H1 (cell line): ENCODE measurements around the gene MXD3. TPM values are rescaled to one million over a fixed set of nuclear protein-coding genes. Genes with fewer than 3 reads are reported as not detected.

Experiments used
- ASH2L ChIP-seq: fragments of 200-600, 300-600 bp; sonication (generic); IDR thresholded peaks from one replicate; pipeline ENCODE4 v1.7.1; 2017; ENCODE audit warnings: low read length
- BRCA1 ChIP-seq: IDR thresholded peaks from 2 replicates; pipeline ENCODE4 v1.6.1; 2012; ENCODE audit warnings: low read depth, low read length, improper control_type of control experiment
- EP300 ChIP-seq, 2 experiments: IDR thresholded peaks; 1 replicate in 1 of 2; 2 replicates in 1 of 2; pipeline ENCODE4 v1.6.1; 2011 to 2012; ENCODE audit warnings: low read depth in 2 of 2, low read length in 2 of 2, mild to moderate bottlenecking in 2 of 2, borderline replicate concordance in 1 of 2, inconsistent platforms in 1 of 2, moderate library complexity in 1 of 2
- KDM1A ChIP-seq: fragments of 200-600, 300-600 bp; sonication (generic); IDR thresholded peaks from 2 replicates; pipeline ENCODE4 v1.7.1; 2016; ENCODE audit warnings: mild to moderate bottlenecking, low read length, borderline replicate concordance
- SIN3A ChIP-seq, 2 experiments: IDR thresholded peaks in 1 of 2; conservative IDR thresholded peaks in 1 of 2; 2 replicates each; pipeline ENCODE4 v1.6.1; 2011 to 2012; ENCODE audit warnings: low read length in 2 of 2, improper control_type of control experiment in 1 of 2, low read depth in 1 of 2, mild to moderate bottlenecking in 1 of 2
- SUZ12 ChIP-seq: fragments of 200-600 bp; sonication (generic); IDR thresholded peaks from 2 replicates; pipeline ENCODE4 v1.6.1; 2012; ENCODE audit warnings: mild to moderate bottlenecking, inconsistent platforms, low read length, moderate library complexity, mixed read lengths
- polyA plus RNA-seq, 7 experiments: library from polyadenylated mRNA; depleted of rRNA in 3 of 7; stranded (reverse) in 5 of 7; unstranded in 2 of 7; fragments of >200 nt in 5 of 7; fragments of 200-250 nt in 2 of 7; gene quantifications; 1 replicate in 5 of 7; 2 replicates in 1 of 7; 4 replicates in 1 of 7; pipeline versions ENCODE4 v1.2.1 to v1.2.3, GENCODE V29; 2011 to 2013; ENCODE audit warnings: missing spikeins in 2 of 7, mixed read lengths in 2 of 7
- total RNA-seq: library from RNA; stranded (reverse); fragmentation: NEBNext Ultra II Directional; extraction: Animal tissue kit (Norgen Biotek cat#: 25700); gene quantifications from 2 replicates; pipeline ENCODE4 v1.2.1, GENCODE V29; 2021

MXD3 gene
- total and polyA plus RNA-seq, 2 of the 8 experiments (the other 6 are each of a cell fraction or from before 2014, with no cell fraction given): 6.5 to 7.7 TPM

DNA sequence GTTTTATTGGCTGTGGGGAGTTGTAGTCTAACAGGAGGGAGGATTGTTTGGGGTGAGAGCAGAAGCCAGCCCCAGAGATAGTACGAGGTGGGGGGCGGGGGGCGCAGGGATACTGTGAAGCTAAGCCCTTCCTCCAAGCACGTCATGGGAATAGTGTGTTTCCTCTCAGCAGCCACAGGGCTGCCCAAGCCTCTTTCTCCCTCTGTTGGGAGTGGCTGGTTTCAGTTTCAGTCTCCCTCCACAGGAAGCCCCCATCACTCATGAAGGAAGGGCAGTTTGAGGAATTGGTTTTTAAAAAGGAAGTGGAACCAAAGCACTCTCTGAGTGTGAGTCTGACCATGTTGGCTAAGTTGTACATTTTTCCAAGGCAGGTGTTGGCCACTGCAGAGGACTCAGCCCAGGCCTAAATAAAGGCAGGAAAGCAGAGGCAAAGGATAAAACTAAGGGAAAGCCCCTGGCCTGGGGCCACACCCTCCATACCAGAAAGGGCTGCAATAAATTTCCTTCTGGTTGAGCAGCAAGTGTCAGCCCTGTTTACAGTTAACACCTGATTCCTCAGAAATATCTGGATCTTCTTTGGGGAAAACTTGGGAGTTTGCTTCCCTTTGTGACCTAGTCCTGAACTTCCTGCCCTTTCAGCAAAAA is 11.3 kb downstream of the MXD3 start (continued):
- TF ChIP-seq BRCA1: no peak
- no peak for TF ChIP-seq SUZ12
- no peak for TF ChIP-seq KDM1A
- no peak for TF ChIP-seq ASH2L
- TF ChIP-seq EP300 (IDR thresholded peaks at IDR 0.05; ENCODE audit: borderline replicate concordance in 1 of 2, low read depth in 2 of 2, low read length in 2 of 2): peak in 1 of 2 experiments; percentile 20; a peak in 1 of 3 replicates
- no peak for TF ChIP-seq SIN3A (conservative IDR thresholded peaks at IDR 0.05 in 1 of 2, IDR thresholded peaks at IDR 0.05 in 1 of 2; ENCODE audit: low read depth in 1 of 2, low read length in 2 of 2)
